BJ (cell line): ENCODE measurements around the gene CLDN4. TPM values are rescaled to one million over a fixed set of nuclear protein-coding genes. Genes with fewer than 3 reads are reported as not detected.
A peak's percentile ranks its signal among the peaks of the same experiment; 100 is the strongest.
"Not testable (repeated sequence)": the region's sequence is repeated elsewhere in the genome, so short reads cannot be mapped to it uniquely, and the experiment has no call there.

Experiments used
- CTCF ChIA-PET: fragments of 350-600 bp; formaldehyde crosslinking; extraction: SDS; loops from one replicate; lab custom pipeline; 2021; ENCODE audit warnings: antibody characterized with exemption, inconsistent platforms; lab: Yijun Ruan, JAX
- POLR2A ChIA-PET: fragments of 300-600 bp; sonication (Branson Sonifier 250); formaldehyde crosslinking; extraction: SDS; loops from one replicate; lab custom pipeline; 2021; ENCODE audit warnings: antibody characterized with exemption; lab: Charles Lee
- DNase-seq: peaks from one replicate; pipeline ENCODE4 v3.0.0-alpha.2; 2011; ENCODE audit warnings: low read depth
- H3K27me3 ChIP-seq: 2 replicates; pipeline ENCODE4 v1.6.0; 2011; ENCODE audit warnings: low read length; ENCODE audit not compliant: control insufficient read depth, insufficient read depth
- H3K36me3 ChIP-seq: 2 replicates; pipeline ENCODE4 v1.5.1; 2011; ENCODE audit warnings: low read length; ENCODE audit not compliant: control insufficient read depth, insufficient read depth
- H3K4me3 ChIP-seq: 2 replicates; pipeline ENCODE4 v1.5.1; 2011; ENCODE audit warnings: low read depth, mild to moderate bottlenecking, control low read depth, low read length
- polyA plus RNA-seq: library from polyadenylated mRNA; depleted of rRNA; stranded (reverse); fragments of >200 nt; gene quantifications from 2 replicates; pipeline ENCODE4 v1.2.3, GENCODE V29; 2011
- TF ChIP-seq, protein P1 (sequence below): IDR thresholded peaks from 2 replicates; pipeline ENCODE4 v1.5.1; 2011; ENCODE audit warnings: low read depth, mild to moderate bottlenecking, control low read depth, inconsistent platforms, low read length, moderate library complexity; ENCODE audit not compliant: insufficient read depth

CLDN4 gene
- polyA plus RNA-seq, 1 experiment: 0.18 TPM

DNA sequence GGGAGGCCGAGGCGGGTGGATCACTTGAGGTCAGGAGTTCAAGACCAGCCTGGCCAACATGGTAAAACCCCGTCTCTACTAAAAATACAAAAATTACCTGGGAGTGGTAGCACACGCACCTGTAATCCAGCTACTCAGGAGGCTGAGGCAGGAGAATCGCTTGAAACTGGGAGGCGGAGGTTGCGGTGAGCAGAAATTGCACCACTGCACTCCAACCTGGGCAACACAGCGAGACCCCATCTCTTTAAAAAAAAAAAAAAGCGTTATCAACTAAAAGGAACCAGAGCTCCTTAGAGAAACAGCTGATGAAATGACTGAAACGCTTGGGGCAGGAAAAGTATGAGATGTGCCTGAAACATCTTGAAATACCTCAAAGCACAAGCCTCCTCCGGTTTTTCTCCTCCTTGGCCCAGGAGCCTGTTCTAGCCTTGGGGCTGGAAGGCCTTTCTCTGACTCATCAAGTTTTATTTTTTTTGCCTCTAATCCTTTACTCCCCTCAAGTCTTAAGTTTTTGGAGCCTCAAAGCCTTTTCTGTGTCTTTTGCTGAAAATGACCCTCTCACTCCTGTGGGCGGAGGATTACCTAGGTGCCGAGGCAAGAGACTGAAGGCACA lies 14.2 kb downstream of the CLDN4 start:
- Histone ChIP-seq H3K4me3 (no peak overlapping the region), H3K27me3 (no peaks in the 10 kb centered on the region), H3K36me3 (no peaks in the 10 kb centered on the region)
- TF ChIP-seq, protein P1, sequence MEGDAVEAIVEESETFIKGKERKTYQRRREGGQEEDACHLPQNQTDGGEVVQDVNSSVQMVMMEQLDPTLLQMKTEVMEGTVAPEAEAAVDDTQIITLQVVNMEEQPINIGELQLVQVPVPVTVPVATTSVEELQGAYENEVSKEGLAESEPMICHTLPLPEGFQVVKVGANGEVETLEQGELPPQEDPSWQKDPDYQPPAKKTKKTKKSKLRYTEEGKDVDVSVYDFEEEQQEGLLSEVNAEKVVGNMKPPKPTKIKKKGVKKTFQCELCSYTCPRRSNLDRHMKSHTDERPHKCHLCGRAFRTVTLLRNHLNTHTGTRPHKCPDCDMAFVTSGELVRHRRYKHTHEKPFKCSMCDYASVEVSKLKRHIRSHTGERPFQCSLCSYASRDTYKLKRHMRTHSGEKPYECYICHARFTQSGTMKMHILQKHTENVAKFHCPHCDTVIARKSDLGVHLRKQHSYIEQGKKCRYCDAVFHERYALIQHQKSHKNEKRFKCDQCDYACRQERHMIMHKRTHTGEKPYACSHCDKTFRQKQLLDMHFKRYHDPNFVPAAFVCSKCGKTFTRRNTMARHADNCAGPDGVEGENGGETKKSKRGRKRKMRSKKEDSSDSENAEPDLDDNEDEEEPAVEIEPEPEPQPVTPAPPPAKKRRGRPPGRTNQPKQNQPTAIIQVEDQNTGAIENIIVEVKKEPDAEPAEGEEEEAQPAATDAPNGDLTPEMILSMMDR: no peak
- no peak for DNase-seq
- ChIA-PET CTCF (interaction anchor here (0.6 to 1.5 kb wide), 4 partner anchors 11 to 119 kb away, joined by 3 to 5 read pairs (median 4); no protein-coding TSS in a partner anchor), POLR2A (no interaction called here)

DNA sequence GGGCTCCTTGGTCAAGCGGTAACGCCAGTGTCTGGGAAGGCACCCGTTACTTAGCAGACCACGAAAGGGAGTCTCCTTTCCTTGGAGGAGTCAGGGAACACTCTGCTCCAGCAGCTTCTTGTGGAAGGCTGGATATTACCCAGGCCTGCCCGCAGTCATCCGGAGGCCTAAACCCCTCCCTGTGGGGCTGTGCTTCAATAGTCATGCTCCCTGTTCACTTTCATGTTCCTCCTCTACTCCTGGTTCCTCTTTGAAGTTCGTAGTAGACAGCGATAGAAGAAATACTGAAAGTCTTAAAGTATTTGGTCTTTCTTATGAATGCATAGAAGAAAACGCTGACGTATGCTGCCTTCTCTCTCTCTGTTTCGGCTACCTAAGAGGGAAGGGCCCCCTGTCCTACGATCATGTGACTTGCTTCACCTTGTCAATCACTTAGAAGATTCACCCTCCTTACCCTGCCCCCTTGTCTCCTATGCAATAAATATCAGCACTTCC lies 15.0 kb downstream of the CLDN4 start:
- CTCF ChIA-PET, POLR2A ChIA-PET, H3K27me3 ChIP-seq, DNase-seq, H3K4me3 ChIP-seq, H3K36me3 ChIP-seq: not testable (repeated sequence)

DNA sequence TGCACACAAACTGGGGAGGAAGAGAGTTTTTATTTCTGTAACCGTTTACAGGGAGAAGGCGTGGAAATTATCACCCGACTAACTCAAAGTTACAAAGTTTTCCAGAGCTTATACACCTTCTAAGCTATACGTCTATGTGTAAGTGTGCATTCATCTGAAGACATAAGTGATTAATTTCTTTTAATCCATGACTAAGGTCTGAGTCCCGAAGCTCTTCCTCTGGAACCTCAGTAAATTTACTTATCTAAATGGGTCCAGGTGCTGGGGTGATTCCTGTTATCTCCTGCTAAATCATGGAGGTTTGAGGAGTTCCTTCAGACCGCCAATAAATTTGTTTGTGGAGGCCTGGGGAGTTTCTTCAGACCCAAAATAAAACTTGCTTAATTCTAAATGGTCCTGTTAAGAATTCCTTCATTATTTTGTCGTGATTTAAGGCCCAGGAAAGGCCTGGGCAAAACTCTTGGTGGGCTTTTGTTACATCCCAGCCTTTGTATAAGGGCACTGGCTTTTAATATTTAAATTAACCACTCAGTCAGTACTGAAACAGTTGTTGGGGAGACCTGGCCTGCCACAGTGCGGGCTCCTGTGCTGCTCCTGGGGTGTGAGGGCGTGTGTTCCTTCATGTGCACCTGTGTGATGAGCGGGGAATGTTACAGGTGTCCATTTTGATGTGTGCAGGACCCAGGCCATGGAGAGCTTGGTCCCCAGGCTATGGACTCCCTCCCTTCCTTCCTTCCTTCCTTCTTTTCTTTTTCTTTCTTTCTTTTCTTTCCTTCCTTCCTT lies 17.3 kb downstream of the CLDN4 start:
- TF ChIP-seq, protein P1: no peak
- no peaks in the 10 kb centered on the region for H3K36me3 ChIP-seq
- no peak overlapping the region for H3K4me3 ChIP-seq
- ChIA-PET POLR2A (no interaction called here), CTCF (interaction anchor here (0.6 to 1.4 kb wide), 4 partner anchors 8 to 241 kb away, joined by 3 to 4 read pairs (median 4); no protein-coding TSS in a partner anchor)
- no peak for DNase-seq
- H3K27me3 ChIP-seq: no peaks in the 10 kb centered on the region

DNA sequence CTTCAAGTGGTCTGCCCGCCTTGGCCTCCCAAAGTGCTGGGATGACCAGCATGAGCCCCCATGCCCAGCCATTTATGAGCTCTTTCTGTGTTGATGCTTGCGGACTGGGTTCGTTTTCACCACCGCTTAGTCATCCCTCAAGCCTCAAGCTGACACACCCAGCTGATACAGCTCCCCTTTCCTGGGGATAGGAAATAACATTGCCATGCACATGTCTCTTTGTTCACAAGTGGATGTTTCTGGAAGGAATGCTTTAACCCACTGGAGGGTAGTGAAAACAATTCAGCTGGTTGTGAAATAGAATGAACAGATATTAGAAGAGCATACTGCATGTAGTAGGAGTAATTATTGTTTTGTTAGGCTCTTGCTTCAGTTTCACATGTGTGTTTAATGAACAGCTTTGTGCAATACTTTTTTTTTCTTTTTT lies 20.0 kb downstream of the CLDN4 start:
- Histone ChIP-seq H3K36me3 (no peaks in the 10 kb centered on the region), H3K4me3 (no peak overlapping the region), H3K27me3 (no peaks in the 10 kb centered on the region)
- TF ChIP-seq, protein P1: no peak
- peak; percentile 99 for DNase-seq
- ChIA-PET POLR2A (interaction anchor here (0.6 to 0.9 kb wide), 4 partner anchors 8 to 455 kb away, joined by 3 to 9 read pairs (median 6); partner anchors contain the start of gene METTL27), CTCF (interaction anchor here (0.9 to 2.1 kb wide), 7 partner anchors 15 to 243 kb away, joined by 3 to 7 read pairs (median 3); partner anchors contain the start of gene STX1A)

DNA sequence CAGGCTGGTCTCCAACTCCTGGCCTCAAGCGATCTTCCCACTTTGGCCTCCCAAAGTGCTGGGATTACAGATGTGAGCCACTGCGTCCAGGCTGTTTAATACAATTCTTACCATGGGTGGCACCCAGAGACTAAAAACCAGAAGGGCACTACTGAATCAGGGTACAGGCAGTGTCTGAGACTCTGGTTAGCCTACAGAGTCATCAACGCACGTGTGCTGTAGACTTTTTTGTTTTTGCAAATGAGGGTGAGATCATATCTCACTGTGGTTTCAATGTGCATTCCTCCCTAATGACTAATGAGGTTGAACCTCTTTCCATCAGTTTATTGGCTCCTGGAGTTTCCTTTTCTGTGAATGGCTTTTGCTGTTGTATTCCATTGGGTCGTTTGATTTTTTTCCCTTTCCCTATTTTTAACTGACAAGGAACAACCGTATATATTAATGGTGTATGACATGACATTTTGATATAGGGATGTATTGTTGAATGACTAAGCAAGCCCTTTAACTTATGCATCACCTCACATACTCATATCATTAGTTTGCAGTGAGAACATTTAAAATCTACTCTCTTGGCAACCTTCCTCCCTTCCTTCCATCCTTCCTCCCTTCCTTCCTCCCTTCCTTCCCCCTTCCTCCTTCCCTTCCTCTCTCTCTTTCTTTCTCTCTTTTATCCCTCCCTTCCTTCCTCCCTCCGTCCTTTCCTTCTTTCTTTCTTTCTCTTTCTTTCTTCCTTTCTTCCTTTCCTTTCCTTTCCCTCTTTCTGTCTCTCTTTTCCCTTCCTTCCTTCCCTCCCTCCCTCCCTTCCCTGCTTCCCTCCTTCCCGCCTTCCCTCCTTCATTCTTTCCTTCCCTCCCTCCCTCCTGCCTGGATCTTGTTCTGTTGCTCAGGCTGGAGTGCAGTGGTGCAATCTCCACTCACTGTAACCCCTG lies 20.9 kb downstream of the CLDN4 start:
- POLR2A ChIA-PET: no interaction called here
- H3K36me3 ChIP-seq: no peaks in the 10 kb centered on the region
- CTCF ChIA-PET: interaction anchor here (0.9 to 2.1 kb wide), 5 partner anchors 14 to 244 kb away, joined by 3 to 7 read pairs (median 3); partner anchors contain the start of gene STX1A
- peak; percentile 95 for DNase-seq
- no peaks in the 10 kb centered on the region for H3K27me3 ChIP-seq
- no peak overlapping the region for H3K4me3 ChIP-seq
- TF ChIP-seq, protein P1: no peak
